Panc1 (cell line): ENCODE data around the gene RNF144A. TPM values are rescaled to one million over a fixed set of nuclear protein-coding genes. Genes with fewer than 3 reads are reported as not detected.

Experiments used
- ATAC-seq: fragments of 200-7000 bp; cut with Tn5 transposase; 2 replicates; pipeline ENCODE4 v1.9.1; 2020; ENCODE audit warnings: mild to moderate bottlenecking, moderate library complexity
- BruUV-seq: library from RNA; stranded (reverse); fragments of 400-500 nt; replicated peaks from 2 replicates; lab custom pipeline; 2021; lab: Mats Ljungman, UMichigan
- CTCF ChIA-PET: fragments of 300-600 bp; sonication (Branson Sonifier 250); formaldehyde crosslinking; loops from one replicate; lab custom pipeline; 2022; ENCODE audit warnings: antibody characterized with exemption; lab: Charles Lee
- POLR2A ChIA-PET: fragments of 300-600 bp; sonication (Branson Sonifier 250); formaldehyde crosslinking; loops from one replicate; lab custom pipeline; 2022; ENCODE audit warnings: antibody characterized with exemption; lab: Charles Lee
- DNase-seq: peaks from one replicate; pipeline ENCODE4 v3.0.0-alpha.2; 2010; ENCODE audit warnings: low read depth, low spot score
- H3K27ac ChIP-seq: 2 replicates; pipeline ENCODE4 v1.5.1; 2011; ENCODE audit warnings: mild to moderate bottlenecking, low read length, inconsistent platforms
- H3K27me3 ChIP-seq: fragments of 200-500 bp; sonication (Bioruptor generic); 2 replicates; pipeline ENCODE4 v1.6.0; 2014; ENCODE audit warnings: low read length, inconsistent platforms; ENCODE audit not compliant: control insufficient read depth, insufficient read depth
- H3K36me3 ChIP-seq: fragments of 200-500 bp; sonication (Bioruptor generic); 2 replicates; pipeline ENCODE4 v1.5.1; 2014; ENCODE audit warnings: inconsistent platforms, mild to moderate bottlenecking, low read length, moderate library complexity; ENCODE audit not compliant: control insufficient read depth, insufficient read depth
- H3K4me1 ChIP-seq: 2 replicates; pipeline ENCODE4 v1.5.1; 2011; ENCODE audit warnings: inconsistent platforms, mild to moderate bottlenecking, low read length, moderate library complexity; ENCODE audit not compliant: control insufficient read depth, insufficient read depth
- H3K4me3 ChIP-seq, 2 experiments: 2 replicates each; pipeline ENCODE4 v1.5.1; 2011 to 2012; ENCODE audit warnings: low read depth in 2 of 2, low read length in 2 of 2, mild to moderate bottlenecking in 2 of 2, inconsistent platforms in 1 of 2, moderate library complexity in 1 of 2
- H3K9me3 ChIP-seq: fragments of 200-500 bp; sonication (Bioruptor generic); 2 replicates; pipeline ENCODE4 v1.5.1; 2014; ENCODE audit warnings: low read depth, mild to moderate bottlenecking, inconsistent platforms, low read length, moderate library complexity; ENCODE audit not compliant: control insufficient read depth, insufficient read depth
- CTCF ChIP-seq: fragments of 450-650 bp; IDR thresholded peaks from 2 replicates; pipeline ENCODE4 v1.5.1; 2017; ENCODE audit warnings: mild to moderate bottlenecking
- POLR2AphosphoS5 ChIP-seq: IDR thresholded peaks from 2 replicates; pipeline ENCODE4 v1.6.1; 2012; ENCODE audit warnings: mild to moderate bottlenecking, low read depth, low read length, moderate library complexity
- REST ChIP-seq, 2 experiments: IDR thresholded peaks; 2 replicates each; pipeline ENCODE4 v1.6.1; 2011 to 2012; ENCODE audit warnings: low read depth in 2 of 2, control low read depth in 1 of 2, low read length in 1 of 2, mild to moderate bottlenecking in 1 of 2, moderate library complexity in 1 of 2; ENCODE audit not compliant: insufficient read depth in 1 of 2
- SIN3A ChIP-seq: IDR thresholded peaks from 2 replicates; pipeline ENCODE4 v1.6.1; 2012; ENCODE audit warnings: low read depth, mild to moderate bottlenecking, low read length, moderate library complexity, borderline replicate concordance; ENCODE audit not compliant: insufficient read depth
- TCF7L2 ChIP-seq: IDR thresholded peaks from 2 replicates; pipeline ENCODE4 v1.6.1; 2011; ENCODE audit warnings: mild to moderate bottlenecking, low read depth, low read length, inconsistent platforms
- in situ Hi-C: cut with HindIII; loops from 2 replicates; pipeline ENCODE4 v1.10.0; 2016; ENCODE audit warnings: low sequenced_read_pairs, low pct_unique_long_range_greater_than_20kb
- intact Hi-C: fragments of 100-400 bp; cut with micrococcal nuclease; formaldehyde crosslinking; loops from one replicate; pipeline ENCODE4 v1.10.0; 2022; ENCODE audit not compliant: unreplicated experiment
- total RNA-seq: library from RNA; stranded (reverse); gene quantifications from one replicate; pipeline ENCODE4 v1.2.1, GENCODE V29; 2021; ENCODE audit not compliant: unreplicated experiment

The RNF144A gene
- total RNA-seq, 1 experiment from 2014 or later: 5.4 TPM

- Histone ChIP-seq H3K4me3 (no peak overlapping the region), H3K9me3 (no peaks in the 10 kb centered on the region), H3K27me3 (no peaks in the 10 kb centered on the region), H3K36me3 (no peaks in the 10 kb centered on the region), H3K4me1 (no peaks in the 10 kb centered on the region), H3K27ac (no peak overlapping the region)
- in situ Hi-C loops (no loop called here), intact Hi-C loops (no loop called here)
- DNase-seq (no peak), ATAC-seq (no peak)
- TF ChIP-seq CTCF (no peak), TCF7L2 (no peak), REST (IDR thresholded peaks at IDR 0.05; ENCODE audit: insufficient read depth in 1 of 2, low read depth in 2 of 2, low read length in 1 of 2) (no peak), SIN3A (no peak), POLR2AphosphoS5 (no peak)
- POLR2A ChIA-PET: interaction anchor here (0.5 kb wide), 1 partner anchor 26 kb away, joined by 3 read pairs; no protein-coding TSS in a partner anchor
- CTCF ChIA-PET: interaction anchor here (0.7 kb wide), 1 partner anchor 68 kb away, joined by 3 read pairs; no protein-coding TSS in a partner anchor
- no TSS peak for BruUV-seq
Measured at GRCh38 chr2:6939071-6939470, 21.9 kb downstream of the RNF144A start.

- CTCF ChIA-PET: no interaction called here
Measured at GRCh38 chr2:6940820-6941219, 23.6 kb downstream of the RNF144A start.

More at GRCh38 chr2:6940820-6941219, 23.6 kb downstream of the RNF144A start:
- TF ChIP-seq CTCF (no peak), TCF7L2 (no peak), REST (IDR thresholded peaks at IDR 0.05; ENCODE audit: insufficient read depth in 1 of 2, low read depth in 2 of 2, low read length in 1 of 2) (no peak), SIN3A (no peak), POLR2AphosphoS5 (no peak)
- Histone ChIP-seq H3K4me1 (no peaks in the 10 kb centered on the region), H3K9me3 (no peaks in the 10 kb centered on the region), H3K27ac (no peak overlapping the region), H3K36me3 (no peaks in the 10 kb centered on the region), H3K27me3 (no peaks in the 10 kb centered on the region), H3K4me3 (no peak overlapping the region)
- in situ Hi-C loops: no loop called here
- DNase-seq (no peak), ATAC-seq (no peak)
- POLR2A ChIA-PET: no interaction called here
- intact Hi-C loops: no loop called here
- BruUV-seq: no TSS peak
